ENCODE data around the gene TBC1D2B.

DNA sequence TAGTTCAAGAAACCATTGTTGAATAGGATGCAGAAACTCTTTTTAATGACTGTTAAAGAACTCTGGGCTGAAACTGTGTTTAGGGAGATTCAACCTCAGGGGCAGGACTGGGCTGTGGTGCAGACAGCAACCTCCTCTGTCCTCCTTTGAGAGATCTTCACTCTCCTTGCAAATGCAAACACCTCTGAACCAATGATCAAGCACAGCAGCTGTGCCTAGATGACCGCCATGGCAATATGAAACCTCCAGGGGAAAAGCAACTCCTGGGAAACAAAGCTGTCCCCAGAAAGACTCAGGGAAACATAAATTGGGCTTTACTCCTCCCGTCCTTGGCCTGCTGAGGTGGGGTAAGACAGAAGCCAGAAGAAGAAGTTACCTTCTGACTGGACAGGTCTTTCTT, 52.6 kb downstream of the TBC1D2B start:
- TF ChIP-seq, protein P1, sequence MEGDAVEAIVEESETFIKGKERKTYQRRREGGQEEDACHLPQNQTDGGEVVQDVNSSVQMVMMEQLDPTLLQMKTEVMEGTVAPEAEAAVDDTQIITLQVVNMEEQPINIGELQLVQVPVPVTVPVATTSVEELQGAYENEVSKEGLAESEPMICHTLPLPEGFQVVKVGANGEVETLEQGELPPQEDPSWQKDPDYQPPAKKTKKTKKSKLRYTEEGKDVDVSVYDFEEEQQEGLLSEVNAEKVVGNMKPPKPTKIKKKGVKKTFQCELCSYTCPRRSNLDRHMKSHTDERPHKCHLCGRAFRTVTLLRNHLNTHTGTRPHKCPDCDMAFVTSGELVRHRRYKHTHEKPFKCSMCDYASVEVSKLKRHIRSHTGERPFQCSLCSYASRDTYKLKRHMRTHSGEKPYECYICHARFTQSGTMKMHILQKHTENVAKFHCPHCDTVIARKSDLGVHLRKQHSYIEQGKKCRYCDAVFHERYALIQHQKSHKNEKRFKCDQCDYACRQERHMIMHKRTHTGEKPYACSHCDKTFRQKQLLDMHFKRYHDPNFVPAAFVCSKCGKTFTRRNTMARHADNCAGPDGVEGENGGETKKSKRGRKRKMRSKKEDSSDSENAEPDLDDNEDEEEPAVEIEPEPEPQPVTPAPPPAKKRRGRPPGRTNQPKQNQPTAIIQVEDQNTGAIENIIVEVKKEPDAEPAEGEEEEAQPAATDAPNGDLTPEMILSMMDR (IDR thresholded peaks at IDR 0.05; ENCODE audit: low read depth, low read length, missing input control) = no peak
- TF ChIP-seq, protein P2, sequence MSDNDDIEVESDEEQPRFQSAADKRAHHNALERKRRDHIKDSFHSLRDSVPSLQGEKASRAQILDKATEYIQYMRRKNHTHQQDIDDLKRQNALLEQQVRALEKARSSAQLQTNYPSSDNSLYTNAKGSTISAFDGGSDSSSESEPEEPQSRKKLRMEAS (IDR thresholded peaks at IDR 0.05) = no peak
- no peak for TF ChIP-seq ZBTB33 (IDR thresholded peaks at IDR 0.05)
- TF ChIP-seq GABPA (IDR thresholded peaks at IDR 0.05 in 1 of 2, conservative IDR thresholded peaks at IDR 0.05 in 1 of 2) = no peak
- TF ChIP-seq EGR1 (IDR thresholded peaks at IDR 0.05; ENCODE audit: low read depth in 2 of 2) = no peak
- TF ChIP-seq, protein P3, sequence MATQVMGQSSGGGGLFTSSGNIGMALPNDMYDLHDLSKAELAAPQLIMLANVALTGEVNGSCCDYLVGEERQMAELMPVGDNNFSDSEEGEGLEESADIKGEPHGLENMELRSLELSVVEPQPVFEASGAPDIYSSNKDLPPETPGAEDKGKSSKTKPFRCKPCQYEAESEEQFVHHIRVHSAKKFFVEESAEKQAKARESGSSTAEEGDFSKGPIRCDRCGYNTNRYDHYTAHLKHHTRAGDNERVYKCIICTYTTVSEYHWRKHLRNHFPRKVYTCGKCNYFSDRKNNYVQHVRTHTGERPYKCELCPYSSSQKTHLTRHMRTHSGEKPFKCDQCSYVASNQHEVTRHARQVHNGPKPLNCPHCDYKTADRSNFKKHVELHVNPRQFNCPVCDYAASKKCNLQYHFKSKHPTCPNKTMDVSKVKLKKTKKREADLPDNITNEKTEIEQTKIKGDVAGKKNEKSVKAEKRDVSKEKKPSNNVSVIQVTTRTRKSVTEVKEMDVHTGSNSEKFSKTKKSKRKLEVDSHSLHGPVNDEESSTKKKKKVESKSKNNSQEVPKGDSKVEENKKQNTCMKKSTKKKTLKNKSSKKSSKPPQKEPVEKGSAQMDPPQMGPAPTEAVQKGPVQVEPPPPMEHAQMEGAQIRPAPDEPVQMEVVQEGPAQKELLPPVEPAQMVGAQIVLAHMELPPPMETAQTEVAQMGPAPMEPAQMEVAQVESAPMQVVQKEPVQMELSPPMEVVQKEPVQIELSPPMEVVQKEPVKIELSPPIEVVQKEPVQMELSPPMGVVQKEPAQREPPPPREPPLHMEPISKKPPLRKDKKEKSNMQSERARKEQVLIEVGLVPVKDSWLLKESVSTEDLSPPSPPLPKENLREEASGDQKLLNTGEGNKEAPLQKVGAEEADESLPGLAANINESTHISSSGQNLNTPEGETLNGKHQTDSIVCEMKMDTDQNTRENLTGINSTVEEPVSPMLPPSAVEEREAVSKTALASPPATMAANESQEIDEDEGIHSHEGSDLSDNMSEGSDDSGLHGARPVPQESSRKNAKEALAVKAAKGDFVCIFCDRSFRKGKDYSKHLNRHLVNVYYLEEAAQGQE (IDR thresholded peaks at IDR 0.05) = no peak

Data from liver (tissue), 3 donors.